Stimulated activated naive B cell treated with anti-CD40 and anti-IgM and Interleukin-4, amounts not matched to agents 10 μg/mL and 1 μg/mL and 100 μg/mL, for 72 hours (primary cell): ENCODE data around the gene GSAP.
A peak's percentile ranks its signal among the peaks of the same experiment; 100 is the strongest.
"Not testable (repeated sequence)": the region's sequence is repeated elsewhere in the genome, so short reads cannot be mapped to it uniquely, and the experiment has no call there.

Source experiments
- ATAC-seq, 2 donors: fragments of 150-1000 bp; cut with Tn5 transposase; replicated peaks; 2 replicates each; pipeline ENCODE4 v1.10.0; 2021; ENCODE audit warnings: moderate library complexity in 1 of 2
- DNase-seq: peaks from one replicate; pipeline ENCODE4 v3.0.0; 2021
- H3K27ac Mint-ChIP-seq: one replicate; pipeline ENCODE4 v1.8.0; 2022; ENCODE audit warnings: mild to moderate bottlenecking, mixed read lengths
- H3K27me3 Mint-ChIP-seq, 2 donors: one replicate each; pipeline ENCODE4 v1.8.0; 2022; ENCODE audit warnings: mixed read lengths in 2 of 2
- H3K36me3 Mint-ChIP-seq, 2 donors: one replicate each; pipeline ENCODE4 v1.8.0; 2022; ENCODE audit warnings: mixed read lengths in 2 of 2, mild to moderate bottlenecking in 1 of 2
- H3K4me1 Mint-ChIP-seq, 2 donors: one replicate each; pipeline ENCODE4 v1.8.0; 2022; ENCODE audit warnings: mixed read lengths in 2 of 2, mild to moderate bottlenecking in 1 of 2
- H3K4me3 Mint-ChIP-seq, 2 donors: one replicate each; pipeline ENCODE4 v1.8.0; 2022; ENCODE audit warnings: mild to moderate bottlenecking in 2 of 2, mixed read lengths in 2 of 2, moderate library complexity in 1 of 2
- H3K9me3 Mint-ChIP-seq, 2 donors: one replicate each; pipeline ENCODE4 v1.8.0; 2022; ENCODE audit warnings: mixed read lengths in 2 of 2, mild to moderate bottlenecking in 1 of 2

Gene GSAP

GRCh38 chr7:77276120-77276519 lies 140.0 kb downstream of the GSAP start:
- H3K36me3 Mint-ChIP-seq, result peaks cover 0 to 2% of the 10 kb centered on the region in 2 donors
- no peaks in the 10 kb centered on the region for H3K27me3 Mint-ChIP-seq
- ATAC-seq (peak; percentile 83 to 98), DNase-seq (no peak)
- H3K9me3 Mint-ChIP-seq, result no peaks in the 10 kb centered on the region
- no peak overlapping the region for H3K4me3 Mint-ChIP-seq
- H3K27ac Mint-ChIP-seq, result no peak overlapping the region
- H3K4me1 Mint-ChIP-seq, result peaks cover 4 to 5% of the 10 kb centered on the region in 2 donors

GRCh38 chr7:77275663-77276062 lies 140.5 kb downstream of the GSAP start:
- not testable (repeated sequence) for H3K27me3 Mint-ChIP-seq, H3K36me3 Mint-ChIP-seq, H3K27ac Mint-ChIP-seq, H3K4me3 Mint-ChIP-seq, DNase-seq, H3K4me1 Mint-ChIP-seq, H3K9me3 Mint-ChIP-seq
- peak; percentile 18 to 31 for ATAC-seq

DNA sequence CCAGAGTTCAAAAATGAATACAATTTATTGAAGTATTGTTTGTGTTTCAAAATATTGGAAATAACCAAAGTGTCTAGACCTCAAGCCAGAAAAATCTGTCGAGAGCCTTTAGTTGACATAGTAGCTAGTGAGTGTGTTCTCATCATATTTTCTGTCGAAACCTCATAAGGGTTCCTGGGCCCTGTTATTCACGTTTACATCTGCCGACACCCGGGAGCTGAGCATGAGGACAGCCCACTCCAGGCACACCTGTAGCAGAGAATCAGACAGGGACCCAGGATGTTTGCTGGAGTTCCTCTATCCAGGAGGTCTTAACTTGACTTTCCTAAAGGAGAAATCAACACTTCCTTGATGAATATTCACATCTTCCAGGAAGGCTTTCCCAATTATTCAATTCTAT lies 144.4 kb downstream of the GSAP start:
- ATAC-seq, result no peak
- DNase-seq, result no peak
- no peaks in the 10 kb centered on the region for H3K9me3 Mint-ChIP-seq
- H3K4me3 Mint-ChIP-seq, result no peak overlapping the region
- peaks cover 23 to 43% of the 10 kb centered on the region in 2 donors for H3K4me1 Mint-ChIP-seq
- peaks cover 0 to 2% of the 10 kb centered on the region in 2 donors for H3K36me3 Mint-ChIP-seq
- no peak overlapping the region for H3K27ac Mint-ChIP-seq
- H3K27me3 Mint-ChIP-seq, result no peaks in the 10 kb centered on the region

DNA sequence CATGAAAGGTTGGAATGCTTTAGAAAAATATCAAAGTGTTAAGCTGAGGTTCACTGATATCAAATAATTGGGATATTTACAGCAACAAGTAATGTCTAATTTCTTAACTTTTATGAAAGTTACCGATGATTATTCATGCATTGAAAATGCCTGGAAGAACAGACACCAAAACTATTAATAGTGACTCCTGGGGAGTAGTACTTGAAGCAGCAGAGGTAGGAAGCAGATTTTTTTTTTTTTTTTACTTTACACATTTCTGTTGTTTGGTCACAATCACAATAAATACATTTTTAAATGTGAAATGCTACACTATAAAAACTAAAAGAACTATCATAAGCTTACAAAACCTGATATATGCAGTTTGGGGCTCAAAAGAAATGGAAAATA lies 146.1 kb downstream of the GSAP start:
- no peak for DNase-seq
- Mint-ChIP-seq H3K27ac (peak overlapping the region; percentile 44), H3K4me1 (peaks cover 21 to 49% of the 10 kb centered on the region in 2 donors), H3K36me3 (no peaks in the 10 kb centered on the region), H3K27me3 (no peaks in the 10 kb centered on the region), H3K4me3 (peak overlapping the region; percentile 27 to 69), H3K9me3 (no peaks in the 10 kb centered on the region)
- ATAC-seq, result no peak

DNA sequence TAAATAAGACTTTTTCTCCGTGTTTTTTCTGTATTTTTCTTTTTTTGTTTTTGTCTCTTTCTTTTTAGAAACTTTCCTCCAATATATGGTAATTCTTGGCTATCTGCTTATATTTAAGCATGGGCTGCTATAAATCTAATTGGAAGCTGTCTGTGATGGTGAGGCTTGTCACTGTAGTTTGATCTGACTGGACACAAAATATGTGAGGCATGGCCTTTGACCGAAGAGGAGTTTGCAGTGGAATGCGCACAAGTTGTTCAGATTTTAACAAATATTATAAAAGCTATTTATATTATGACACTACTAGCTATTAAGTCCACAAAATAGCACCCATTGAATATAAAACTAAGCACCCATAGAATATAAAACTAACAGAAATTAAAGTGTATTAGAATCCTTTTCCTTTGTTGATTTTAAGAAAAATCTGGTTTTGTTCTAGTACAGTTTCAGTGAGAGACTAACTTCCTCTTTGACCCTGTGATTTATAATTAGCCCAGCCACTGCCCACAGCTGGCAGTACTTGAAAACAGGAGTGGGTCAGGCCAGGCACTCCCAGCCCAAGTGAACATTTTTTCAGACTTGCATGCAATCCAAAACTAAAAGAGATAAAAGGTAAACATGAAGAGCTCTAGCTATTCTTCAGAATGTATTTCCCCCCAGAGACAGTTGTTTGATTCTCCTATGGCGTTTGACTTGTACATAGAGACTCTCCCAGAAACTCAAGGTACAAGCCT lies 146.6 kb downstream of the GSAP start:
- DNase-seq (no peak), ATAC-seq (peak; percentile 72 to 91)
- Mint-ChIP-seq H3K9me3 (no peaks in the 10 kb centered on the region), H3K36me3 (no peaks in the 10 kb centered on the region), H3K4me3 (peak overlapping the region; percentile 27 to 69), H3K27me3 (no peaks in the 10 kb centered on the region), H3K4me1 (peaks cover 21 to 49% of the 10 kb centered on the region in 2 donors), H3K27ac (peak overlapping the region; percentile 44)

DNA sequence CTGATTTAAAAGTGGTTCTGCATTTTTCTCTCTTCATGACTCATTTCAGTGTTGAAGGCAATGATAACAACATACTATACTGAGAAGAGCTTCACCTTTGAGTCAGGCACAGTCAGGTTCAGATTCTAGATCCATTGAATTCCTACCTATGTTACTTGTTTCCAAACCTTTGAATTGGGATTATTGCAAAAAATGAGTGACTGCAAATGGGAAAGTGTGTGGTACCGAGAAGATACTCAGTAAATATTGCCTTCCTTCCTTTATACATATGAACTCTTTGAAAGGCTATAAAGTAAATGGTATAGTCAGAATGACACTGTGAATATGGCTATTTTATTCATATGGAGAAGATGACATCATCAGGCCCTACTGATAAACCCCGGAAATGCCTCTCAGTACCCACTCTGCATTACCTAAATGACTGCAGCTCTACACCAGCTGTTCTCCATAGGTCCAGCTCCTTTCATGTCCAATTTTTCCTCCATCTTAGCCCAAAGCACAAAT lies 149.8 kb downstream of the GSAP start:
- peak; percentile 76 to 88 for ATAC-seq
- no peak overlapping the region for H3K27ac Mint-ChIP-seq

DNA sequence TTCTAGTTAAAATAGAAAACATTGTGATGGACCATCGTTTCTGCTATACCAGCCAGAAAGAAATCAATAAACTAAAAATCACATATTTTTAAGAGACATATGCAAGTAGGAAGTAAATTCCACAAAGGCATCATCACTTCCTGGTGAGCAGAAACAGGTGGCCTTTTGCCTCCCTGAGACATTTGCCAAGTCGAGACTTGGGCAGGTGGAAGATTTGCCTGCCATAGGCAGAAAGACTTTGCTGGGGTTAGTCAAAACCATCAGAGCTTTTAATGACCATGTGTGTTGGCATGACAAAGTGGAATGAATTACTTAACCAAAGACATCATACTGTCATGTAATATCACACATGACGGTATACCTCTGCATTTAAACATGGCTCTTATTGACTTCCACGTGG lies 150.5 kb downstream of the GSAP start:
- Mint-ChIP-seq H3K36me3 (no peaks in the 10 kb centered on the region), H3K9me3 (no peaks in the 10 kb centered on the region), H3K4me3 (no peak overlapping the region), H3K27me3 (no peaks in the 10 kb centered on the region), H3K27ac (no peak overlapping the region), H3K4me1 (peaks cover 19 to 45% of the 10 kb centered on the region in 2 donors)
- no peak for ATAC-seq
- no peak for DNase-seq

More for the DNA sequence above, 149.8 kb downstream of the GSAP start:
- no peaks in the 10 kb centered on the region for H3K9me3 Mint-ChIP-seq
- H3K36me3 Mint-ChIP-seq, result no peaks in the 10 kb centered on the region
- peaks cover 21 to 49% of the 10 kb centered on the region in 2 donors for H3K4me1 Mint-ChIP-seq
- DNase-seq, result no peak
- H3K4me3 Mint-ChIP-seq, result no peak overlapping the region
- H3K27me3 Mint-ChIP-seq, result no peaks in the 10 kb centered on the region

- Mint-ChIP-seq H3K4me1 (peaks cover 3 to 15% of the 10 kb centered on the region in 2 donors), H3K27me3 (no peaks in the 10 kb centered on the region), H3K36me3 (no peaks in the 10 kb centered on the region), H3K27ac (no peak overlapping the region), H3K9me3 (no peaks in the 10 kb centered on the region), H3K4me3 (no peak overlapping the region)
- ATAC-seq, result no peak
- no peak for DNase-seq
Measured at GRCh38 chr7:77262316-77262715, 153.8 kb downstream of the GSAP start.
